Anterior cingulate cortex (tissue), 58 donors: ENCODE data around the gene NLN.
"Not testable (repeated sequence)": the region's sequence is repeated elsewhere in the genome, so short reads cannot be mapped to it uniquely, and the experiment has no call there.

Experiments used
- DNase-seq, 58 donors: peaks; one replicate each; lab custom pipeline; 2025; lab: John Stamatoyannopoulos, UW

NLN gene

GRCh38 chr5:65769539-65769938, 47.5 kb downstream of the NLN start:
- no peak for DNase-seq

DNA sequence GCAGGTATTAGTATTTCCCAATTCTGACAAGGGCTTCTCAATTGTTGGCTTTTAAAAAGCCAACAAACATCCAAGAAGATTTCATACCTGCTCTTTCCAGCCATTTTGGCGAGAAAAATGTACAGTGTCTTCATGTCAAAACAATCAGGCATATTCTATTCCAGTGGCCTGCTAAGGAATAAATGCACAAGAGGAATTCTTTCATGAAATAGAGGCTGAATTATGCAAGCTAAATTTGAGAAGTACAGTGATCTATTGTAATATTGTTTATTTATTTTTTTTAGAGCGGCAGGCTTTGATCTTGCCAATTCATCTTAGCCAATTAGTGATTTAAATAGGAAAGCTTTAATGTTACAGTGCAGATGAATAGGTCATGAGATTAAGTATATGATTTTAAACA, 49.3 kb downstream of the NLN start:
- peak in 1 of 58 donors; percentile 9 for DNase-seq

DNA sequence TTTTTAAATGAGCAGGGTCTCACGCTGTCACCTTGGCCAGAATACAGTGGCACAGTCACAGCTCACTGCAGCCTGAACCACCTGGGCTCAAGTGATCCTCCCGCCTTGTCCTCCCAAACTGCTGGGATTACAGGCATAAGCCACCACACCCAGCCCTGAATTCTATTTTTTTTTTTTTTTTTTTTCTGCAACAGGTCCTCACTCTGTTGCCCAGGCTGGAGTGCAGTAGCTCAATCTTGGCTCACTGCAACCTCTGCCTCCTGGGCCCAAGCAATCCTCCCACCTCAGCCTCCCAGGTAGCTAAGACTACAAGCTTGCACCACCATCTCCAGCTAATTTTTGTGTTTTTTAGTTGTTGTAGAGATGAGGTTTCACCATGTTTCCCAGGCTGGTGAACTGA, 51.0 kb downstream of the NLN start:
- DNase-seq = not testable (repeated sequence)

DNA sequence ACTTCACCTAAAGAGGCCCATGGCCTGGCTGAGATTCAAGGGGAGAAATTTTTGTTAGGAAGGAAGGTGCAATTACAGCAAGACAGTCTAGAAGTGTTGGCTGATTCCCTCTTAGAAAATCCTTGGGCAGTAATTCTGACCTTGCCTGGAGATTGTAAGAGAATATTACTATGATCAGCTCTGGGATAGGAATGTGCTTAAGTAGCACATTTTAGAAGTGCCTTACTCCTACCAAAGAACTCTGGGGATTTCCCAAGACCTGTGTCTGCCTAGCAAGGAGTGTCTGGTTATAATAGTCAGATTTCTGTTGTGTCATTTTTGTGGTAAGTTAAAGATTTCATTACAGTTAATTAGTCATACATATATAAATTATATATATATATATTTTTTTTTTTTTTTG, 52.3 kb downstream of the NLN start:
- no peak for DNase-seq

- DNase-seq = no peak
Measured at GRCh38 chr5:65775476-65775875, 53.5 kb downstream of the NLN start.

DNA sequence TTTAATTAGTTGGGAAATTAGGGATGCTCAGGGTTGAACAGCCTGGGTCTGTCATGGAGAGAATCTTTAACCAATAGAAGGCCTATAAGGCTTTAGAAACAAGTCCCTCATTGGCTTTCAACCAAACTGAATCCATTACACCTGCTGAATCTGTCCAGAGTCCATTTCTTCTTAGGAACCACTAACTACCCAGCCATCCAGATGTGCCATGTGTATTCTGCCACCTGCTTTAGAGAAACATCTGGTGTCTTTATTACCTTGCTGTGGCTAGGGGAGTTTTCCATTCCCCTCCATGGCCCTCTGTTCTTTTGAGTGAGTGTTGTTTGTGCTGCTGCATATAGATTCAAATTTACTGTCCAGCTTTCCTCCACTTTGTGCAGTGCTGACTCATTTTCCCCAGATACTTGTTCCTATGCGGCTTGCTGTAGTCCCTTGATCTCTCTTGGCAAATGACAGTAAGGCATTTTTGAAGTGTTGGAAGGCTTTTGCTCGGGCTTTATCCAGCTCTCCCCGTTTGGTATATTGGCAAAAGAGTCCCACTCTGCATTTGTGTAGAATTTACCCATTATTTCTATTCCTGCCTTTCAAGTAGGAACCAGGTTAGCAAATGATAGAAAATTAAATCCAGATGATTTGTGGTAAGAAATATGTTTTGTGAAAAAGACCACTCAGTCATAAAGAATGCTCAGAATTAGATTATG, 54.6 kb downstream of the NLN start:
- DNase-seq = no peak

DNA sequence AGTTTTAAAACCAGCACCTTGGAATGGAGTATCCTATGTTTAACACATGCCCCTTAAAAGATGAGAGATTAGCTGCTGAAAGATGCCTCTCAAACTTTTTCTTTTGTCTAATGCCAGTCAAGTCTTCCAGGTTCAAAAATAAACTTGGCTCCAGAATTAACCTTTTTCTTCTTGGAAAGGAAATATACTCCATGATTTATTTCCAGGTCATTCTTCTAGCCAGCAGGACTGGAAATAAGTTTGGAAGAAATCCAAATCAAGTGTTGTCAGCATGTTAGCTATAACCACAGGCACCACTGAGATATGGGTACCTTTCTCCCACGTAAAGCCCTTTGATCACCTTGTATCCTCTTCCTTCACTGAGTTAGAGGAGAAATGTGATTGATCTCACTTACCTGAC, 56.1 kb downstream of the NLN start:
- no peak for DNase-seq

DNA sequence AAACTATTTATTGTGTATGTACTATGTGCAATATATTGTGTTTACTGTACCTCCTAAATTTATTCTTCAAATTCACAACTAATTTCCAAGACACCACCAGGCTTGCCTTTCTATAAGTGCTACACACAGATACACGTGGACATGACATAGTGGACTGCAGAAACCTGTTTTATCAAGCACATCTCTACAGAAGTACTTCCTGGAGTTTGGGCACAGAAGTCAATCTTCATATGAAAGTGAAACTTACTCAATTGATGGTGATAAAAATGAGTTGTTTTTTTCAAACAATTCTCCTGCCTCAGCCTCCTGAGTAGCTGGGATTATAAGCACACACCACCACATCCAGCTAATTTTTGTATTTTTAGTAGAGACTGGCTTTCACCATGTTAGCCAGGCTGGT, 57.6 kb downstream of the NLN start:
- no peak for DNase-seq

- DNase-seq = not testable (repeated sequence)
Measured at GRCh38 chr5:65788296-65788695, 66.3 kb downstream of the NLN start.

DNA sequence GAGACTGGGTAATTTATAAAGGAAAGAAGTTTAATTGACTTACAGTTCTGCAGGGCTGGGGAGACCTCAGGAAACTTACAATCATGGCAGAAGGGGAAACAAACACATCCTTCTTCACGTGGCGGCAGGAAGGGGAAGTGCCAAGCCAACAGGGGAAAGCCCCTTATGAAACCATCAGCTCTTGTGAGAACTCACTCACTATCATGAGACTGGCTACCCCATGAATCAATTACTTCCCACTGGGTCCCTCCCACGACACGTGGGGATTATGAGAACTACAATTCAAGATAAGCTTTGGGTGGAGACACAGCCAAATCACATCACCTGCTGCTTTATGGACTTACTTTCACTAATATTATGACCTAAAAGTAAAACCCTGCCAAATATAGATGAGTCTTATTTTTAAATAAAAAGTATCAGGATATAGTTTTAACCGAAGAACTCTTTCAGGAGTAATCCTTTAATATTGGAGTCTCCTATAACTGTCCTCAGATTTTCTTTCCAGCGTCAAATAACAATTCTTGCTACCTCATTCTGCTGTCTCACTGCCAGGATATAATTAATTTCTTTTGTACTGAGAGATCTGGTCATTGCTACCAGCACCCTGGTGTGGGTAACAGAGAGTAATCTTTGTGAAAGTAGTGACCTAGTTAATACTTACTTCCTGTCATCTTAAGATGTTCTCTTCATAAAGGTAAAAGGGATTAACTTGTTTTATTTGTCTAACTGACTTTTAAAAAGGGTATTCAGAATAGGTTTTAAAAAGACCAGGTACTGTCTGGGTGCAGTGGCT, 68.6 kb downstream of the NLN start:
- DNase-seq = no peak

DNA sequence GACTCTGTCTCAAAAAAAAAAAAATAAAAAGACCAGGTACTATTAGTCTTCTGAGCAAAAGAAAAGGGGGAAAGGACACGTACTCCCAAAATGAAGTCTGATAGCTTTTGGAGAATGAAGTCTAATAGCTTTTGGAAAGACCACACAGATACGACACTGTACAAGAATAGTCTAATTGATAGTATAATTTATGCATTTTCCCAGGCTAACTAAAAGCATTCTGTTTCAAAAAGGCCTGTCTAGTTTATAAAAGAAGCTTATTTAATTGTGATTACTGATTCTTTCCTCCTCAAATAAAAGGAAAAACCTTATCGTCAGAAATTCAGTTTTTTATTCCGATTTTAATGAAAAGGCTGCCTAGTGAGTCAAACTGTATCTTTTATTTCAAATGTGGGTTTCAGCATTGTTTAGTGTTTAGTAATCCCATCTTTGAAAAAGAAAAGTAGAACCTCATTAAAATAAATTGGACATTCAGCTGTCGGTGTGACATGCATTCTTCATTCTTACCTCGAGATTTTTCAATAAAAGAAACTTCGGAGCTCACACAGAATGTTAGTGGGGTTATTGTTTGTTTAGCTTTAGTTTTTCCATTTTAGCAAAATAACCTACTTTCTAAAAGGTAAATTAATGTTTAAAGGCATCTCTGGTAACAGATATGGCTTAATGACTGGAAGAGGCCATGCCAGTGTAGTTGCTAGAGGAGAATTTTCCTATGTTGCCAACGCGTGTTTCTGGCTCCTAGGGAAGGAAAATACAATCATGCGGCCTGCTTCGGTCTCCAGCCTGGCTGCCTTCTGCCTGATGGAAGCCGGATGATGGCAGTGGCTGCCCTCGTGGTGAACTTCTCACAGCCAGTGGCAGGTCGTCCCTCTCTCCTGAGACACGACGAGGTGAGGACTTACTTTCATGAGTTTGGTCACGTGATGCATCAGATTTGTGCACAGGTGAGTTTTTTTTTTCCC, 70.0 kb downstream of the NLN start:
- peak in 41 of 58 donors; percentile 11 to 76 (median 41) for DNase-seq

DNA sequence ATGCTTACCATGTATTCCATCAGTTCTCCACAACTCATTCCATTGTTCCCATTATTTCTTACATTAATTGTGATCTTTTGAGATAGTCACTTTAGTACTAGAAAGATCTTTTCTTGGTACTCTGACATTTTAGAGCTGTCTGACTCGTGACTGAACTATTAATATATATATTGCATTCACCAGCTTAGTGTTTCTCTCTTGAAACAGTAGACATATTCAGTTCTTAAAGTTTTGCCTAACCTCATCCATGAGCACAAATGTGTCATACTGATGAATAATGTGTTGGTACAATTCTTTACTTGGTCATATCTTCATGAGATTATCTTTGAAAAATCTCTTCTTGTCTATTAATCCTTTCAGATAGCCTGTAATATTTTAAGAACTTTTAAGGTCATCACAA, 74.3 kb downstream of the NLN start:
- DNase-seq = no peak

DNA sequence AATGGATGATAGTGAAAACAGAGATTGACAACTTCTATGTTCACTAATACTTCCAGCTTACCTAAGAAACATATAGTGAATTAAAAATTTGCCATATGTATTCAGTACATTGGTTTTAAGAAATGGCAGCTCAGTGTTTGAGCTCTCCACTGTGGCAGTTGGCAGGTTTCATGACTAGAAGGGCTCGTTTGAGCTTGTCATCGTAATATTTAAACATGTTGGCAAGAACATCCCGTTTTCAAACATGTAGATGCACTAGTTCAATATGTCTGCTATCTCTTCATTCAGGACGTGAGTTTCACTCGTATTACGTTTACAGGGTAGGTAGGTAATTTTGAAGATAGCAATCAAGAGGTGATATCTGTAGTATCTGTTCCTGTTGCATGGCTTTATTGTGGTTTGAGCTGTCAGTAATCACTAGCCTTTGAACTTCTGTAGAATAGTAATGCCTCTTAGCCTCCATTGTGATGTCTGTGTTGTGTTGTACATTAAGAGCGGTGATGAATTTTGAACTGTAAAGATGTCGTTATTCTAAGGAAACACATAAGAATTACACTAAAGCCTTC, 74.8 kb downstream of the NLN start:
- DNase-seq = no peak

DNA sequence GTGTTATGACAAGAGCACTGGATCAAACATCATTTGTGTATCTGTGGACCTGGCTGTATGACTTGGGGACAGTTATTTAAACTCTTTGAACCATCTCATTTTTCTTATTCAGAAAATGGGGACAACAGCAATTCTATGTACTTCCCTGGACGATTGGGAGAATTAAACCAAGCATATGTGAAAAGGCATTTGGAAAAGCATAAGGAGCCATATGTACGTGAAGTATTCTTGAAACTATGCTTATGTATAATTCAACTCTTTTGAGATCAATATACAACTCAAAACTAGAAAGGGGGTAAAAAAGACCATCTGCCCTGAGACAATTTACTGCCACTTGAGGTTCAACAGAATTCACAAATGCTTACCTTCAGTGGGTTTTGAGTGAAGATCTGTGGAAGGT, 75.5 kb downstream of the NLN start:
- DNase-seq = no peak

- no peak for DNase-seq
Measured at GRCh38 chr5:65799857-65800256, 77.9 kb downstream of the NLN start.

DNA sequence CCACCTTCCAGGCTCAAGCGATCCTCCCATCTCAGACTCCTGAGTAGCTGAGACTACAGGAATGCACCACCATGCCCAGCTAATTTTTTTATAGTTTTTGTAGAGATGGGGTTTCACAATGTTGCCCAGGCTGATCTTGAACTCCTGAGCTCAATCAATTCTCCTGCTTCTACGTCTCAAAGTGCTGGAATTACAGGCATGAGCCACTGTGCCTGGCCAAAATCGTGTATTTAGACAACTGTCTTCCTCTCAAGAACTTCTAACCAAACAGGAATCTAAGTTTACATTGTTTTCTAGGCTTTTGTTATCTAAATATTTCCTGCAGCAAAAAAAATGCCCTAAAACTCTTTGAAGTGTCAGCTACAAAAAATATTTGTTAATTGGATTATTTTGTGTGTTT, 78.8 kb downstream of the NLN start:
- no peak for DNase-seq

DNA sequence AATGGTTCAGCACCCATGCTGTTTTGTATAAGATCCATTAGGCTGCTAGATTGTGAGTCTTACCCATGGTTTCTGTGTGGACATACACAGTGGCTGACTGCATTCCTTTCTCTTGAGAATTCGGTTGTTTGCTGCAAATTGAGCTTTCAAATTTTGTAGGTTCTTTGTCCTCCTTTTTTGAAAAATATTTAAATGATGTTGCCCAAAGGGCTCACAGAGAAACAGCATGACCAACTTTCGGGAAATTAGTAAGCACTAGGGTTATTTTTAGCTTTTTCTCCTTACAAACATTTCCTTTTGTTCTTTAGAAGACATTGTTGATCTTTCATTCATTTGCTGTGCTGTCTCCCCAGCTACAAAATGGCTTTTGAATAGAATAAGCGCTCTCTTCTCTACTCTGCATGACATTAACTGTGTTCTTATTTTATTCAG, 79.4 kb downstream of the NLN start:
- DNase-seq = peak in 3 of 58 donors; percentile 20 to 71 (median 55)

DNA sequence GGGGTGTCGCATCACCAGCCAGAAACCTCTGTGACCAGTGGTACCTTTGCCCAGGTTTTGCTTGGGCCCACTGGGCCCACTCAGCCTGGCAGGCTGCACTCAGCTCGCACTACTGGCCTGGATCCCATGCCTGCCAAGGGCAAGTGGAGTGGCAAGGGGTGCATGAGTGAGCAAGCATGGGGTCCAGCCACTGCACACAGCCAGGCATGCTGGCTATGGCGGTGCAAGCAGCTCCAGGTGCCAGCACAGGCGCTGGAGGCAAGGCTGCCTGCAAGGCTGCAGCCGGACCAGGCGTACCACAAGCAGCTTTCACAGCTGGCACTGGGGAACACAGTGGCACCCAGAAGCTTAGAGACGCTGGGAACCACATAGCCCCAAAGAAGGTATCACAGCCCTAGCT, 80.1 kb downstream of the NLN start:
- peak in 14 of 58 donors; percentile 7 to 37 (median 18) for DNase-seq

DNA sequence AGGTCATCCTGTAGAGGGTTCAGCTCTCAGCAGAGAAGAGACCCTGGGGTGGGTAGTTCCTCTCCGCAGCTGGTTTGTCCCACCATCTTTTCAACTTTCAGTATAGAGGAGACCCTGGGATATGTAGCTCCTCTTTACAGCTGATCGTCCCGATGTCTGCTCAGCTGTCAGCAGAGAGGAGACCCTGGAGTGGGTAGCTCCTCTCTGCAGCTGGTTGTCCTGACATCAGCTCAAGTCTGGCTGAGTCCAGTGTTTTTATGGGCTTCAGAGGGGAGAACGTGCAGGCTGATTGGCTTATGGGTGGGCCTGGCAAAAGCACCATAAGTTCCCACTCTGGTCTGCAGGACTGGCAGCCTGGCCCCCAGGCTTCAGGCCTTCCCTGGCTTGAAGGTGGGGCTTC, 80.8 kb downstream of the NLN start:
- DNase-seq = no peak

- DNase-seq = peak in 1 of 58 donors; percentile 9
Measured at GRCh38 chr5:65803699-65804391, 81.8 kb downstream of the NLN start.
